Uterus (tissue), 4 donors: ENCODE measurements around the gene ADSS1. TPM values are rescaled to one million over a fixed set of nuclear protein-coding genes. Genes with fewer than 3 reads are reported as not detected.
A peak's percentile ranks its signal among the peaks of the same experiment; 100 is the strongest.

Experiments
- DNase-seq, 2 donors: peaks; one replicate each; pipeline ENCODE4 v3.0.0-alpha.2; 2019 to 2020
- H3K27ac ChIP-seq, 2 donors: fragments of 200-600 bp; sonication (generic); 1 replicate in 1 of 2; 2 replicates in 1 of 2; pipeline ENCODE4 v1.5.1; 2016 to 2018
- H3K27me3 ChIP-seq, 2 donors: fragments of 200-600 bp; sonication (generic); one replicate each; pipeline ENCODE4 v1.5.1; 2018 to 2019; ENCODE audit warnings: control low read depth in 1 of 2
- H3K36me3 ChIP-seq, 2 donors: fragments of 200-600 bp; sonication (generic); one replicate each; pipeline ENCODE4 v1.5.1; 2019; ENCODE audit warnings: control low read depth in 1 of 2
- H3K4me1 ChIP-seq, 2 donors: fragments of 200-600 bp; sonication (generic); one replicate each; pipeline ENCODE4 v1.5.1; 2018 to 2019; ENCODE audit warnings: control low read depth in 1 of 2
- H3K4me3 ChIP-seq, 2 donors: fragments of 200-600 bp; sonication (generic); 1 replicate in 1 of 2; 2 replicates in 1 of 2; pipeline ENCODE4 v1.5.1; 2018 to 2019; ENCODE audit warnings: mild to moderate bottlenecking in 1 of 2
- H3K9me3 ChIP-seq, 2 donors: fragments of 200-600 bp; sonication (generic); one replicate each; pipeline ENCODE4 v1.5.1; 2019; ENCODE audit warnings: control low read depth in 1 of 2
- CTCF ChIP-seq, 4 experiments: fragments of 200-600 bp in 2 of 4; fragments of 450-650 bp in 2 of 4; sonication (generic) in 2 of 4; IDR thresholded peaks; one replicate each; pipeline ENCODE4 v1.5.1; 2016 to 2019; ENCODE audit warnings: antibody characterized with exemption in 4 of 4, mild to moderate bottlenecking in 2 of 4, moderate library complexity in 1 of 4
- POLR2A ChIP-seq, 2 donors: fragments of 450-650 bp; IDR thresholded peaks; one replicate each; pipeline ENCODE4 v1.6.1; 2016; ENCODE audit warnings: antibody characterized with exemption in 2 of 2, mild to moderate bottlenecking in 1 of 2, moderate library complexity in 1 of 2
- intact Hi-C: fragments of 100-400 bp; cut with DNase I; formaldehyde crosslinking; loops from one replicate; pipeline ENCODE4 v1.15.1; 2023; ENCODE audit warnings: low total_unique reads
- total RNA-seq, 4 donors: library from RNA; depleted of rRNA in 3 of 4; stranded (reverse); fragments of >200 nt in 3 of 4; gene quantifications; one replicate each; pipeline versions ENCODE4 v1.1.0 to v1.2.4, GENCODE V29; 2014 to 2023
- donor health status: DM: yes; HTN: yes; CAD: no.

The ADSS1 gene
- total RNA-seq, 4 donors from 2014 or later = 7.0 to 11.7 TPM; not detected in 2

GRCh38 chr14:104751539-104752422 lies 27.8 kb downstream of the ADSS1 start:
- H3K4me3 ChIP-seq = peak overlapping the region; percentile 84 to 96
- DNase-seq = peak in 1 of 2 donors; percentile 39
- TF ChIP-seq POLR2A (IDR thresholded peaks at IDR 0.05) (no peak), CTCF (IDR thresholded peaks at IDR 0.05) (no peak)
- H3K4me1 ChIP-seq = peaks cover 9% of the 10 kb centered on the region in 2 donors
- no peaks in the 10 kb centered on the region for H3K27me3 ChIP-seq
- no peaks in the 10 kb centered on the region for H3K36me3 ChIP-seq
- peak overlapping the region; percentile 71 to 86 for H3K27ac ChIP-seq
- no peaks in the 10 kb centered on the region for H3K9me3 ChIP-seq
- intact Hi-C loops = no loop called here

DNA sequence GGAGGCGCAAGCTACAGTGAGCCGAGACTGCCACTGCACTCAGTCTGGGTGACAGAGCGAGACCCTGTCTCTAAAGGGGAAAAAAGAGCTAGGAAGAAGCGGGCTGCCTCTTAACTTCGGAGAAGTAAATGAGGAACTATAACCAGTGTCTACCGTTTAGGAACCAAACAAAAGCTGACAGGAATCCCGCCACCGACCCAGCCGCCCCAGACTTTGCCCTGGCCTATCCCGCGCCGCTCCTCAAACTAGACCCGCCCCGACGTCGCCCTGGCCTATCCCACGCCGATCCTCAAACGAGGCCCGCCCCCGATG lies 28.4 kb downstream of the ADSS1 start:
- intact Hi-C loops = no loop called here
- H3K4me1 ChIP-seq = peaks cover 9% of the 10 kb centered on the region in 2 donors
- no peaks in the 10 kb centered on the region for H3K9me3 ChIP-seq
- DNase-seq = no peak
- peak overlapping the region; percentile 84 to 96 for H3K4me3 ChIP-seq
- no peaks in the 10 kb centered on the region for H3K27me3 ChIP-seq
- H3K27ac ChIP-seq = peak overlapping the region; percentile 71 to 86
- no peak for TF ChIP-seq POLR2A (IDR thresholded peaks at IDR 0.05)
- TF ChIP-seq CTCF (IDR thresholded peaks at IDR 0.05) = no peak
- H3K36me3 ChIP-seq = no peaks in the 10 kb centered on the region

GRCh38 chr14:104752735-104753527 lies 28.9 kb downstream of the ADSS1 start, which contains the start of gene SIVA1:
SIVA1 (plus strand) TSS chr14:104753147; CDS start chr14:104753202, 55 bp downstream.
- intact Hi-C loops = no loop called here
- peaks cover 9% of the 10 kb centered on the region in 2 donors for H3K4me1 ChIP-seq
- H3K27ac ChIP-seq = peak within 1 kb of the TSS; percentile 79 to 86
- H3K36me3 ChIP-seq = no peaks in the 10 kb centered on the region
- H3K4me3 ChIP-seq = peak within 1 kb of the TSS; percentile 84 to 96
- DNase-seq = peak; percentile 99
- H3K27me3 ChIP-seq = no peaks in the 10 kb centered on the region
- TF ChIP-seq CTCF (IDR thresholded peaks at IDR 0.05) = no peak
- peak; percentile 49 to 92 for TF ChIP-seq POLR2A (IDR thresholded peaks at IDR 0.05)
- H3K9me3 ChIP-seq = no peaks in the 10 kb centered on the region

- Histone ChIP-seq H3K27ac (peak overlapping the region; percentile 79 to 86), H3K9me3 (no peaks in the 10 kb centered on the region), H3K4me3 (peak overlapping the region; percentile 84 to 96), H3K27me3 (no peaks in the 10 kb centered on the region), H3K36me3 (no peaks in the 10 kb centered on the region), H3K4me1 (peaks cover 9% of the 10 kb centered on the region in 2 donors)
- intact Hi-C loops = no loop called here
- DNase-seq = no peak
- TF ChIP-seq POLR2A (IDR thresholded peaks at IDR 0.05) = no peak
- no peak for TF ChIP-seq CTCF (IDR thresholded peaks at IDR 0.05)
These were observed 29.6 kb downstream of the ADSS1 start for GRCh38 chr14:104753528-104754212.
